ENCODE data around the gene EYS. TPM values are rescaled to one million over a fixed set of nuclear protein-coding genes. Genes with fewer than 3 reads are reported as not detected.

The EYS gene
- total and polyA plus RNA-seq, 2 of the 8 experiments (the other 6 are each of a cell fraction or from before 2014, with no cell fraction given) = 0.05 to 0.13 TPM

GRCh38 chr6:65155083-65155482 is 551.9 kb downstream of the EYS start:
- no peak overlapping the region for H2BK120ac ChIP-seq (replicated peaks; ENCODE audit: low read depth, low read length)
- H3K27me3 ChIP-seq (replicated peaks in 1 of 4; ENCODE audit: control insufficient read depth in 3 of 4, extremely low read depth in 1 of 4, insufficient read depth in 3 of 4, low read length in 3 of 4) = no peaks in the 10 kb centered on the region
- POLR2A ChIA-PET (ENCODE audit: partially characterized antibody) = no interaction called here
- H3K36me3 ChIP-seq (ENCODE audit: control insufficient read depth in 2 of 4, insufficient read depth in 4 of 4, low read length in 3 of 4) = no peaks in the 10 kb centered on the region
- H3K23ac ChIP-seq (ENCODE audit: insufficient read length) = no peak overlapping the region
- no peak overlapping the region for H3K9ac ChIP-seq (replicated peaks in 1 of 4; ENCODE audit: extremely low read depth in 1 of 4, low read depth in 3 of 4, low read length in 3 of 4)
- FAIRE-seq (no peak), DNase-seq (ENCODE audit: low read depth in 1 of 2, low spot score in 2 of 2) (no peak)
- CTCF ChIA-PET (ENCODE audit: partially characterized antibody) = no interaction called here
- H3K14ac ChIP-seq (ENCODE audit: insufficient read length) = no peak overlapping the region
- no peak overlapping the region for H3K4me3 ChIP-seq (ENCODE audit: extremely low read depth in 1 of 4, insufficient read depth in 2 of 4, low read depth in 3 of 4, low read length in 4 of 4)
- no peak overlapping the region for H3K18ac ChIP-seq (ENCODE audit: extremely low read depth, low read length)
- no peaks in the 10 kb centered on the region for H3K4me1 ChIP-seq (replicated peaks in 1 of 4; ENCODE audit: control insufficient read depth in 3 of 4, insufficient read depth in 4 of 4, low read length in 3 of 4)
- no peak overlapping the region for H3K56ac ChIP-seq (replicated peaks; ENCODE audit: insufficient read length, low read depth, low read length)
- H3K23me2 ChIP-seq (ENCODE audit: low read depth, low read length) = no peaks in the 10 kb centered on the region
- H3K9me3 ChIP-seq (ENCODE audit: insufficient read depth in 2 of 2, low read depth in 1 of 2, low read length in 1 of 2) = no peaks in the 10 kb centered on the region
- no peak overlapping the region for H4K91ac ChIP-seq (replicated peaks; ENCODE audit: insufficient read length, low read length)
- H3K79me2 ChIP-seq (ENCODE audit: control insufficient read depth in 1 of 2, insufficient read depth in 2 of 2, low read length in 2 of 2) = no peaks in the 10 kb centered on the region
- H2BK20ac ChIP-seq (ENCODE audit: low read length) = no peak overlapping the region
- H4K5ac ChIP-seq (ENCODE audit: insufficient read length, low read depth, low read length) = no peak overlapping the region
- no peak overlapping the region for H2AFZ ChIP-seq (ENCODE audit: low read length)
- no peak overlapping the region for H2AK5ac ChIP-seq (ENCODE audit: low read depth, low read length)
- no peaks in the 10 kb centered on the region for H4K20me1 ChIP-seq (replicated peaks in 1 of 2; ENCODE audit: control insufficient read depth in 1 of 2, insufficient read depth in 2 of 2, low read length in 2 of 2)
- no peak overlapping the region for H2BK5ac ChIP-seq (ENCODE audit: low read depth, low read length)
- no peak overlapping the region for H3K4me2 ChIP-seq (ENCODE audit: insufficient read depth in 1 of 2, low read depth in 2 of 2, low read length in 2 of 2)
- TF ChIP-seq SIRT6 (IDR thresholded peaks at IDR 0.05; ENCODE audit: low read length) = no peak
- no peak for TF ChIP-seq RXRA (IDR thresholded peaks at IDR 0.05; ENCODE audit: insufficient read depth, low read depth, low read length)
- TF ChIP-seq USF2 (IDR thresholded peaks at IDR 0.05; ENCODE audit: low read length) = no peak
- no peak for TF ChIP-seq ATF3 (IDR thresholded peaks at IDR 0.05; ENCODE audit: insufficient read depth, low read depth, low read length)
- no peak for TF ChIP-seq RAD21 (IDR thresholded peaks at IDR 0.05 in 1 of 2, conservative IDR thresholded peaks at IDR 0.05 in 1 of 2; ENCODE audit: low read depth in 2 of 2, low read length in 2 of 2)
- no peak for TF ChIP-seq SIN3A (conservative IDR thresholded peaks at IDR 0.05 in 1 of 2, IDR thresholded peaks at IDR 0.05 in 1 of 2; ENCODE audit: low read depth in 1 of 2, low read length in 2 of 2)
- TF ChIP-seq BACH1 (IDR thresholded peaks at IDR 0.05; ENCODE audit: low read length) = no peak
- no peak for TF ChIP-seq SRF (IDR thresholded peaks at IDR 0.05; ENCODE audit: low read depth, low read length)
- no peak for TF ChIP-seq KDM1A (IDR thresholded peaks at IDR 0.05; ENCODE audit: borderline replicate concordance, low read length)
- no peak for TF ChIP-seq TCF12 (IDR thresholded peaks at IDR 0.05; ENCODE audit: low read depth, low read length)
- no peak for TF ChIP-seq JUND (IDR thresholded peaks at IDR 0.05; ENCODE audit: low read length)
- WGBS, 2 experiments (ENCODE audit: extremely low coverage in 1 of 2, insufficient coverage in 1 of 2, insufficient read length in 1 of 2, insufficient replicate concordance in 2 of 2, low coverage in 1 of 2, low lambda C conversion rate in 2 of 2, missing lambda C conversion rate in 1 of 2) = 100% methylated on average over 1 of the region's 1 CpG; no CpG with 5 or more reads in 1 of the 2 experiments
- no peaks in the 10 kb centered on the region for H3K79me1 ChIP-seq (ENCODE audit: low read depth, low read length)
- H2BK12ac ChIP-seq (ENCODE audit: low read depth, low read length) = no peak overlapping the region
- H3K27ac ChIP-seq (ENCODE audit: low read depth, low read length) = no peak overlapping the region
- no peak overlapping the region for H2BK15ac ChIP-seq (ENCODE audit: low read length)
- no peak overlapping the region for H3K4ac ChIP-seq (replicated peaks; ENCODE audit: insufficient read length, low read depth, low read length)
- no peak overlapping the region for H4K8ac ChIP-seq (ENCODE audit: extremely low read depth, insufficient read depth, low read length)

Data from H1 (cell line).